ENCODE results near the gene CTIF.

The CTIF gene

GRCh38 chr18:48597110-48597509 is 58.3 kb downstream of the CTIF start:
- DNase-seq: no peak
- H3K9me3 ChIP-seq (ENCODE audit: control insufficient read depth, low read length): no peaks in the 10 kb centered on the region
- H3K27ac ChIP-seq (ENCODE audit: insufficient read depth, low read length, poor library complexity, severe bottlenecking): no peak overlapping the region
- H3K4me3 ChIP-seq (ENCODE audit: insufficient read depth, low read depth, low read length, poor library complexity, severe bottlenecking): no peak overlapping the region
- H3K27me3 ChIP-seq (replicated peaks; ENCODE audit: control insufficient read depth, insufficient read depth, low read length, poor library complexity, severe bottlenecking): no peaks in the 10 kb centered on the region
- H3K4me1 ChIP-seq (ENCODE audit: control insufficient read depth, insufficient read depth, low read length, poor library complexity, severe bottlenecking): no peaks in the 10 kb centered on the region
- no peaks in the 10 kb centered on the region for H3K36me3 ChIP-seq (ENCODE audit: control insufficient read depth, insufficient read depth, low read length)

DNA sequence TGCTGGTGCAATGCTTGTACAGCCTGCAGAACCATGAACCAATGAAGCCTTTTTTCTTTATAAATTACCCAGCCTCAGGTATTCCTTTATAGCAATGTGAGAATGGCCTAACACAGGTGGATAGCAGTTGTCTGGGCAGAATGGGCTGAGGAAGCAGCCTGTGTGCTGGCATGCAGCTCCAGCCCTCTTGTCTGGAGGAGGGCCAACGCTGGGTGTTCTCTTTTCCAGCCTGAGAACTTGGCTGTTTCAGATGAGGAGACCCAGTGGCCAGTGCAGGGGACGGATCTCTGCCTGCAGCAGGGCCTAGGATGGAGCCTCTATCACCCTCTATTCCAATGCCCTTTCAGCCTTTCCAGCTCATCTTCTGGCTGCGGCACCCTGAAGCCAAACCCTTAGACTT is 58.8 kb downstream of the CTIF start:
- Histone ChIP-seq H3K36me3 (ENCODE audit: control insufficient read depth, insufficient read depth, low read length) (no peaks in the 10 kb centered on the region), H3K27ac (ENCODE audit: insufficient read depth, low read length, poor library complexity, severe bottlenecking) (no peak overlapping the region), H3K27me3 (replicated peaks; ENCODE audit: control insufficient read depth, insufficient read depth, low read length, poor library complexity, severe bottlenecking) (no peaks in the 10 kb centered on the region), H3K4me1 (ENCODE audit: control insufficient read depth, insufficient read depth, low read length, poor library complexity, severe bottlenecking) (no peaks in the 10 kb centered on the region), H3K9me3 (ENCODE audit: control insufficient read depth, low read length) (no peaks in the 10 kb centered on the region), H3K4me3 (ENCODE audit: insufficient read depth, low read depth, low read length, poor library complexity, severe bottlenecking) (no peak overlapping the region)
- no peak for DNase-seq

DNA sequence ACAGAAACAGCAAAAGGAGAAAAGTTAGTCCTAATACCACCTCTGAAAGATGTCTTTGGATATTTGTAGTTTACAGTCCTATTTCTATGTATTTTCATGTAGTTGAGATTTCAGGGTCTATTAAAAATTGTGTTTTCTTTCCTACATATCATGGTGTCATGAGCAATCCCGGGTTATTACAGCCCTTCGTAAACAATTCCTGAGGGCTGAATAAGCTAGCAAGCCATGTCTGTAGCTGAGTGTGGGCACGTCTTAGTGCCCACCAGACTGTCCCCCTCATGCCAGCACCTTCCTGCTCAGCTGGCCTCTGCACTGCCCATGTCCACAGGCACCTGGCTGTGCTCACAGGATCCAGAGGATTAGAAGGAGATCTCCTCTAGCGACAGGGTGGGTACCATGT is 60.6 kb downstream of the CTIF start:
- H3K36me3 ChIP-seq (ENCODE audit: control insufficient read depth, insufficient read depth, low read length): no peaks in the 10 kb centered on the region
- DNase-seq: no peak
- no peaks in the 10 kb centered on the region for H3K27me3 ChIP-seq (replicated peaks; ENCODE audit: control insufficient read depth, insufficient read depth, low read length, poor library complexity, severe bottlenecking)
- H3K9me3 ChIP-seq (ENCODE audit: control insufficient read depth, low read length): no peaks in the 10 kb centered on the region
- no peak overlapping the region for H3K4me3 ChIP-seq (ENCODE audit: insufficient read depth, low read depth, low read length, poor library complexity, severe bottlenecking)
- H3K4me1 ChIP-seq (ENCODE audit: control insufficient read depth, insufficient read depth, low read length, poor library complexity, severe bottlenecking): no peaks in the 10 kb centered on the region
- H3K27ac ChIP-seq (ENCODE audit: insufficient read depth, low read length, poor library complexity, severe bottlenecking): no peak overlapping the region

- no peak overlapping the region for H3K27ac ChIP-seq (ENCODE audit: insufficient read depth, low read length, poor library complexity, severe bottlenecking)
- no peaks in the 10 kb centered on the region for H3K27me3 ChIP-seq (replicated peaks; ENCODE audit: control insufficient read depth, insufficient read depth, low read length, poor library complexity, severe bottlenecking)
- H3K4me3 ChIP-seq (ENCODE audit: insufficient read depth, low read depth, low read length, poor library complexity, severe bottlenecking): no peak overlapping the region
- no peaks in the 10 kb centered on the region for H3K36me3 ChIP-seq (ENCODE audit: control insufficient read depth, insufficient read depth, low read length)
- H3K9me3 ChIP-seq (ENCODE audit: control insufficient read depth, low read length): no peaks in the 10 kb centered on the region
- H3K4me1 ChIP-seq (ENCODE audit: control insufficient read depth, insufficient read depth, low read length, poor library complexity, severe bottlenecking): no peaks in the 10 kb centered on the region
- no peak for DNase-seq
These were observed 61.2 kb downstream of the CTIF start for GRCh38 chr18:48600046-48600445.

- Histone ChIP-seq H3K4me1 (ENCODE audit: control insufficient read depth, insufficient read depth, low read length, poor library complexity, severe bottlenecking) (no peaks in the 10 kb centered on the region), H3K4me3 (ENCODE audit: insufficient read depth, low read depth, low read length, poor library complexity, severe bottlenecking) (no peak overlapping the region), H3K27me3 (replicated peaks; ENCODE audit: control insufficient read depth, insufficient read depth, low read length, poor library complexity, severe bottlenecking) (no peaks in the 10 kb centered on the region), H3K9me3 (ENCODE audit: control insufficient read depth, low read length) (no peaks in the 10 kb centered on the region), H3K27ac (ENCODE audit: insufficient read depth, low read length, poor library complexity, severe bottlenecking) (no peak overlapping the region), H3K36me3 (ENCODE audit: control insufficient read depth, insufficient read depth, low read length) (no peaks in the 10 kb centered on the region)
- no peak for DNase-seq
These were observed 61.7 kb downstream of the CTIF start for GRCh38 chr18:48600456-48601090.

GRCh38 chr18:48601343-48601742 is 62.5 kb downstream of the CTIF start:
- Histone ChIP-seq H3K27ac (ENCODE audit: insufficient read depth, low read length, poor library complexity, severe bottlenecking) (no peak overlapping the region), H3K4me1 (ENCODE audit: control insufficient read depth, insufficient read depth, low read length, poor library complexity, severe bottlenecking) (no peaks in the 10 kb centered on the region), H3K4me3 (ENCODE audit: insufficient read depth, low read depth, low read length, poor library complexity, severe bottlenecking) (no peak overlapping the region), H3K9me3 (ENCODE audit: control insufficient read depth, low read length) (no peaks in the 10 kb centered on the region), H3K27me3 (replicated peaks; ENCODE audit: control insufficient read depth, insufficient read depth, low read length, poor library complexity, severe bottlenecking) (no peaks in the 10 kb centered on the region), H3K36me3 (ENCODE audit: control insufficient read depth, insufficient read depth, low read length) (no peaks in the 10 kb centered on the region)
- DNase-seq: no peak

DNA sequence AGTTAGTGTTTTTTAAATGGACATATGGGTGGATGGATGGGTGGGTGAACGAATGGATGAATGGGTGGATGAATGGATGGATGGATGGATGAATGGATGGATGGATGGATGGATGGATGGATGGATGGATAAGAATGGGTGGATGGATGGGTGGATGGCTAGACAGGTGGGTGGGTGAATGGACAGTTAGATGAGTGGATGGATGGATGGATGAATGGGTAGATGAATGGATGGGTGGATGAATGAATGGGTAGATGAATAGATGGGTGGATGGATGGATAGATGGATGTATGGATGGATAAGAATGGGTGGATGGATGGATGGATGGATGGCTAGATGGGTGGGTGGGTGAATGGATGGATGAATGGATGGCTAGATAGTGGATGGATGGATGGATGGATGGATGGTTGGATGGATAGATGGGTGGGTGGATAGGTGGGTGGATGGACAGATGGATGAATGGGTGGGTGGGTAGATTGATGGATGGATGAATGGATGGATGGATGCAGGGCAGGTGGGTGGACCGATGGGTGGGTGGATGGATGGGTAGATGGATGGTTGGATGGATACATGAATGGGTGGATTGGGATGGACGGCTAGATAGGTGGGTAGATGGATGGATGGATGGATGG is 64.0 kb downstream of the CTIF start:
- Histone ChIP-seq H3K4me3 (ENCODE audit: insufficient read depth, low read depth, low read length, poor library complexity, severe bottlenecking) (no peak overlapping the region), H3K27ac (ENCODE audit: insufficient read depth, low read length, poor library complexity, severe bottlenecking) (no peak overlapping the region), H3K9me3 (ENCODE audit: control insufficient read depth, low read length) (no peaks in the 10 kb centered on the region), H3K36me3 (ENCODE audit: control insufficient read depth, insufficient read depth, low read length) (no peaks in the 10 kb centered on the region), H3K27me3 (replicated peaks; ENCODE audit: control insufficient read depth, insufficient read depth, low read length, poor library complexity, severe bottlenecking) (no peaks in the 10 kb centered on the region), H3K4me1 (ENCODE audit: control insufficient read depth, insufficient read depth, low read length, poor library complexity, severe bottlenecking) (no peaks in the 10 kb centered on the region)
- DNase-seq: no peak

DNA sequence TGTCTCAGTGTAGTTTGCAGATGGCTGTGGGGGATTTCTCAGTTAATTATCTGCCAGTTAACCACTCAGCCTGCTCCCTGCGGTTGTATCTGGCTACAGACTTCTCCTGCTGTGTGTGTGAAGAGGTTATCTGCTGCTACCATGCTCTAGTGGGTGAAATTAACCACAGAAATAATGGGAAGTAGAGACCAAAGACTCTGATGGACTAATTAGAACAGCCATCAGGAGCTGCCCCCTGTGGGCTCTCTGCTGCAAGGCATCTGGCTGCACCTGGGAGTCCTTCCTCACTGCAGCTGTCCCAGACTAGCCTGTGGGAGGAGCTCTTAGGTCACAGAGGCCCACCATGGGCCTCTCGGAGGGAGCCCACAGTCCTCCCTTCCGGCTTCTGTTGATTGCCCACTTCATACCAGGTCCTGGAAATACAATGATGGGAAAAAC is 66.6 kb downstream of the CTIF start:
- H3K9me3 ChIP-seq (ENCODE audit: control insufficient read depth, low read length): no peaks in the 10 kb centered on the region
- no peak for DNase-seq
- no peak overlapping the region for H3K27ac ChIP-seq (ENCODE audit: insufficient read depth, low read length, poor library complexity, severe bottlenecking)
- H3K27me3 ChIP-seq (replicated peaks; ENCODE audit: control insufficient read depth, insufficient read depth, low read length, poor library complexity, severe bottlenecking): no peaks in the 10 kb centered on the region
- no peak overlapping the region for H3K4me3 ChIP-seq (ENCODE audit: insufficient read depth, low read depth, low read length, poor library complexity, severe bottlenecking)
- no peaks in the 10 kb centered on the region for H3K36me3 ChIP-seq (ENCODE audit: control insufficient read depth, insufficient read depth, low read length)
- no peaks in the 10 kb centered on the region for H3K4me1 ChIP-seq (ENCODE audit: control insufficient read depth, insufficient read depth, low read length, poor library complexity, severe bottlenecking)

- no peaks in the 10 kb centered on the region for H3K36me3 ChIP-seq (ENCODE audit: control insufficient read depth, insufficient read depth, low read length)
- no peak for DNase-seq
- no peaks in the 10 kb centered on the region for H3K9me3 ChIP-seq (ENCODE audit: control insufficient read depth, low read length)
- no peaks in the 10 kb centered on the region for H3K4me1 ChIP-seq (ENCODE audit: control insufficient read depth, insufficient read depth, low read length, poor library complexity, severe bottlenecking)
- no peaks in the 10 kb centered on the region for H3K27me3 ChIP-seq (replicated peaks; ENCODE audit: control insufficient read depth, insufficient read depth, low read length, poor library complexity, severe bottlenecking)
- H3K4me3 ChIP-seq (ENCODE audit: insufficient read depth, low read depth, low read length, poor library complexity, severe bottlenecking): no peak overlapping the region
- no peak overlapping the region for H3K27ac ChIP-seq (ENCODE audit: insufficient read depth, low read length, poor library complexity, severe bottlenecking)
These were observed 68.5 kb downstream of the CTIF start for GRCh38 chr18:48607056-48607984.

DNA sequence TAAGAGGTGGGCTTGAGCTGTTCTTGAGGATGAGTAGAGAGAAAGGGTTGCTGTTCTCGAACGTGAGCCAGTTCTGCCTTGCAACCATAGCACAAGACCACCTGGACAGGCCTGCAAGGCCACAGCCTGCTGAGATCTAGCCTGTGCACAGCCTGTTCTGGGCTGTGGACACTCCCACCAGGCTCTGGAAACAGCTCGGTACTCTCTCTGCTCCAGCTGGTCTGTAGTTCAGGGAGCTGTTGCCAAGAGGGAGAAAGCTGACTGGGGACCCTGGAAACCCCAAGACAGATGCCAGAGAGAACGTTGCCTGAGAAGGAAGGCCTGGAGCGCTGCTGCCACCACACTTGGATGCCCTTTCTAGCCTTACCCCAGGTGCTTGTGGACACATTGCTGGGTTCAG is 69.8 kb downstream of the CTIF start:
- H3K9me3 ChIP-seq (ENCODE audit: control insufficient read depth, low read length): no peaks in the 10 kb centered on the region
- DNase-seq: no peak

More for the DNA sequence above, 69.8 kb downstream of the CTIF start:
- no peaks in the 10 kb centered on the region for H3K36me3 ChIP-seq (ENCODE audit: control insufficient read depth, insufficient read depth, low read length)
- no peak overlapping the region for H3K27ac ChIP-seq (ENCODE audit: insufficient read depth, low read length, poor library complexity, severe bottlenecking)
- no peaks in the 10 kb centered on the region for H3K4me1 ChIP-seq (ENCODE audit: control insufficient read depth, insufficient read depth, low read length, poor library complexity, severe bottlenecking)
- H3K4me3 ChIP-seq (ENCODE audit: insufficient read depth, low read depth, low read length, poor library complexity, severe bottlenecking): no peak overlapping the region
- no peaks in the 10 kb centered on the region for H3K27me3 ChIP-seq (replicated peaks; ENCODE audit: control insufficient read depth, insufficient read depth, low read length, poor library complexity, severe bottlenecking)

Data from effector memory CD4-positive, alpha-beta T cell (primary cell).